Upper lobe of right lung (tissue), 1 donor: ENCODE measurements around the gene XPO5. TPM values are rescaled to one million over a fixed set of nuclear protein-coding genes. Genes with fewer than 3 reads are reported as not detected.

Experiments
- ATAC-seq: fragments of 200-7000 bp; cut with Tn5 transposase; one replicate; pipeline ENCODE4 v1.9.1; 2020; ENCODE audit warnings: mild to moderate bottlenecking, moderate library complexity
- DNase-seq: peaks from one replicate; pipeline ENCODE4 v3.0.0-alpha.2; 2020
- H3K27ac ChIP-seq: fragments of 200-600 bp; one replicate; pipeline ENCODE4 v1.8.0; 2022
- H3K27me3 ChIP-seq: fragments of 200-600 bp; one replicate; pipeline ENCODE4 v1.8.0; 2022; ENCODE audit warnings: mild to moderate bottlenecking
- H3K36me3 ChIP-seq: fragments of 200-600 bp; one replicate; pipeline ENCODE4 v1.8.0; 2022
- H3K4me1 ChIP-seq: fragments of 200-600 bp; one replicate; pipeline ENCODE4 v1.8.0; 2022
- H3K4me3 ChIP-seq: fragments of 200-600 bp; one replicate; pipeline ENCODE4 v1.8.0; 2022; ENCODE audit warnings: mild to moderate bottlenecking
- H3K9me3 ChIP-seq: fragments of 200-600 bp; one replicate; pipeline ENCODE4 v1.8.0; 2022
- intact Hi-C: fragments of 100-400 bp; cut with DNase I; formaldehyde crosslinking; loops from one replicate; pipeline ENCODE4 v1.11.0; 2022
- long read RNA-seq: library from polyadenylated mRNA; unstranded; transcript quantifications from one replicate; pipeline ENCODE4 v2.0.0, GENCODE V29; 2021
- total RNA-seq: library from RNA; stranded (reverse); fragmentation: NEBNext Ultra II Directional; extraction: Animal tissue kit (Norgen Biotek cat#: 25700); gene quantifications from one replicate; pipeline ENCODE4 v1.2.1, GENCODE V29; 2021
- TF ChIP-seq, protein P1 (sequence below): fragments of 200-600 bp; IDR thresholded peaks from one replicate; pipeline ENCODE4 v1.8.0; 2022; ENCODE audit warnings: antibody characterized with exemption
- donor health status: DM: no; HTN: yes; CAD: no; lungs with severe emphysema.

XPO5 gene
- total RNA-seq = 36.9 TPM
- long read RNA-seq, full-length matches to known transcripts = 18 of 23 reads
- long read RNA-seq, partial matches to known transcripts = 3 of 23 reads
- long read RNA-seq, other reads (novel, unspliced or antisense) = 2 of 23 reads

DNA sequence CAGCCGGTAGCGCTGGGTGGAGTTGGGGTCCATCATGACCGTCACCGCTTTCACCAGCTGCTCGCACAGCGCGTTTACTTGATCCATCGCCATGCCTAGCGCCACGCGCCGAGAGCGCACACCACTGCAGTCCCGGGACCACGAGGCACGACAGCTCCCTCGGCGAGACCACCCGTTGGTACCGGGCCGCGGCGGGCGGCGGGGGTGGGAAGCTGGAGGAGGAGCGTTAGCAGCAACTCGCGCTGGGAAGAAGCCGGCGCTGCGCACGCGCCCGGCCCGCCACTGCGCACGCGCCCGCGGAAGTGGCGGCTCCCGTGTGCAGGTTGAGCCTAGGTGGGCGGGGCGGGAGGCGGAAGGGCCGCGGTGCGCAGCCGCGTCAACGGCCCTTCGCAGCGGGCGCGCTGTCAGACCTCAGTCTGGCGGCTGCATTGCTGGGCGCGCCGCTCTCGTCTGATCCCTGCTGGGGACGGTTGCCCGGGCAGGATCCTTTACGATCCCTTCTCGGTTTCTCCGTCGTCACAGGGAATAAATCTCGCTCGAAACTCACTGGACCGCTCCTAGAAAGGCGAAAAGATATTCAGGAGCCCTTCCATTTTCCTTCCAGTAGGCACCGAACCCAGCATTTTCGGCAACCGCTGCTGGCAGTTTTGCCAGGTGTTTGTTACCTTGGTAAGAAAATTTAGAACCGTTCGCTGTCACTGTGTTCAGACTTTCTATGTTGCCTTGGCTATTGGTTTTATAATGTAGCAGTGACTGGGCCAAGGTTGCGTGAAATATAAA, at the start of gene XPO5, which contains the start of gene POLH:
Gene XPO5, minus strand, starts transcription at position 267 of the 780 bp plus-strand sequence. Its CDS starts 174 bp downstream, at position 93.
Gene POLH, plus strand, starts transcription at position 414 of the 780 bp plus-strand sequence. CDS start 6,135 bp downstream, outside the sequence.
- peak; percentile 99 for ATAC-seq
- H3K27me3 ChIP-seq = no peaks in the 10 kb centered on the region
- peak within 1 kb of the TSS; percentile 71 for H3K27ac ChIP-seq
- H3K4me1 ChIP-seq = peaks cover 25% of the 10 kb centered on the region
- DNase-seq = peak; percentile 97
- intact Hi-C loops = no loop called here
- H3K9me3 ChIP-seq = no peaks in the 10 kb centered on the region
- peaks cover 22% of the 10 kb centered on the region for H3K36me3 ChIP-seq
- TF ChIP-seq, protein P1, sequence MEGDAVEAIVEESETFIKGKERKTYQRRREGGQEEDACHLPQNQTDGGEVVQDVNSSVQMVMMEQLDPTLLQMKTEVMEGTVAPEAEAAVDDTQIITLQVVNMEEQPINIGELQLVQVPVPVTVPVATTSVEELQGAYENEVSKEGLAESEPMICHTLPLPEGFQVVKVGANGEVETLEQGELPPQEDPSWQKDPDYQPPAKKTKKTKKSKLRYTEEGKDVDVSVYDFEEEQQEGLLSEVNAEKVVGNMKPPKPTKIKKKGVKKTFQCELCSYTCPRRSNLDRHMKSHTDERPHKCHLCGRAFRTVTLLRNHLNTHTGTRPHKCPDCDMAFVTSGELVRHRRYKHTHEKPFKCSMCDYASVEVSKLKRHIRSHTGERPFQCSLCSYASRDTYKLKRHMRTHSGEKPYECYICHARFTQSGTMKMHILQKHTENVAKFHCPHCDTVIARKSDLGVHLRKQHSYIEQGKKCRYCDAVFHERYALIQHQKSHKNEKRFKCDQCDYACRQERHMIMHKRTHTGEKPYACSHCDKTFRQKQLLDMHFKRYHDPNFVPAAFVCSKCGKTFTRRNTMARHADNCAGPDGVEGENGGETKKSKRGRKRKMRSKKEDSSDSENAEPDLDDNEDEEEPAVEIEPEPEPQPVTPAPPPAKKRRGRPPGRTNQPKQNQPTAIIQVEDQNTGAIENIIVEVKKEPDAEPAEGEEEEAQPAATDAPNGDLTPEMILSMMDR = no peak
- H3K4me3 ChIP-seq = peak within 1 kb of the TSS; percentile 96

DNA sequence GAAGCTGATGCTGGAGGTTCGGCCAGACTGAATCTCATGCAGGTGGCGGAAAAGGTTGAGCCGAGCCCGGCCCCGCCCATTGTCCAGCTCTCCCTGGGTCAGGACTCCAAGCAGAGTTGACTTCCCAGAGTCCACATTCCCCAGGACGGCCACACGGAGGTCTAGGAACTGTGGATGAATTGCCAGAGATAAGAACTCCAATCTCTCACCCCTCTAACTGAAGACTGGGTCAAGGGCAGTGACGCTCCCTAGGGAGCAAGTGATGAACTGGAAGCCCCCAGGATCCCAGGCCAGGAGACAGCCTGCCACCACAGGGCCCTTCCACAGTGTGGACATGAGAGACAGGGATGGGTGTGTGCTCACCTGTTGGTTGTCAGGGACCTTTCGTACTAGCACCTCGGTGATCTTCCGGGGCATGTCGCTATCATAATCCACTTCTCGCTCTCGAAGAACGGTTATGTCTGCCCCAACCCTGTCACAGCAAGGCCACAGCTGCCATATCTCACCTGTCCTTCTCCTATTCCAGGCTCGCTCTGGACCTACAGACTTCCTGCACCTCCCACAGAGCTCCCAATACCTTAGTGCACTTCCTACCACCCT, 49.7 kb upstream of the XPO5 start:
- ATAC-seq (no peak), DNase-seq (no peak)
- H3K27ac ChIP-seq = no peak overlapping the region
- no peaks in the 10 kb centered on the region for H3K9me3 ChIP-seq
- H3K27me3 ChIP-seq = no peaks in the 10 kb centered on the region
- no peak overlapping the region for H3K4me3 ChIP-seq
- intact Hi-C loops = no loop called here
- peaks cover 24% of the 10 kb centered on the region for H3K4me1 ChIP-seq
- TF ChIP-seq, protein P1 = no peak
- H3K36me3 ChIP-seq = peaks cover 58% of the 10 kb centered on the region

DNA sequence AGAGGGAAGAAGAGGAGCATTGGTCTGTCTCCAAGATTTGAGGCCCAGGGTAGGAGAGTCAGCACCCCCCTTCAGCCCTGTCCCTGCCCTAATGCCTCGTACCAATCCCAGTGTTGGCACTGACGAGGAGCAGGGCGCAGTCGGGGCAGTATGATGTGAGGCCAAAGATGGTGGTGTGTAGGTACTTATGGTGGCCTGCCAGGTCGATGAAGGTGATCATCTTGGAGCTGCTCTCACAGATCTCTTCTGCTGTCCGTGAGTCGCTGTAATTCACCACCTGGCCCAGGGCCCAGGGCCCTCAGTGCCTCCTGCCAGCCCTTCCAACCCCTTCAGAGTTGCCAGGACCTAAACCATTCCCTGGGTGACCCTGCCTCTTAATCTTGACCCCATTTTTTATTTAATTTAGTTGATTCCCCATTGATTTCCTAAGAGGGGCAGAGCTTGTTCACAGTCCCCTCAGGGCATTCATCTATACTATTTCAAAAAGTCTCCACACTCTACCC, 49.0 kb upstream of the XPO5 start:
- ATAC-seq = no peak
- H3K36me3 ChIP-seq = peaks cover 65% of the 10 kb centered on the region
- DNase-seq = no peak
- H3K27ac ChIP-seq = no peak overlapping the region
- H3K4me3 ChIP-seq = no peak overlapping the region
- no peaks in the 10 kb centered on the region for H3K27me3 ChIP-seq
- intact Hi-C loops = no loop called here
- H3K9me3 ChIP-seq = no peaks in the 10 kb centered on the region
- TF ChIP-seq, protein P1 = no peak
- peaks cover 19% of the 10 kb centered on the region for H3K4me1 ChIP-seq

DNA sequence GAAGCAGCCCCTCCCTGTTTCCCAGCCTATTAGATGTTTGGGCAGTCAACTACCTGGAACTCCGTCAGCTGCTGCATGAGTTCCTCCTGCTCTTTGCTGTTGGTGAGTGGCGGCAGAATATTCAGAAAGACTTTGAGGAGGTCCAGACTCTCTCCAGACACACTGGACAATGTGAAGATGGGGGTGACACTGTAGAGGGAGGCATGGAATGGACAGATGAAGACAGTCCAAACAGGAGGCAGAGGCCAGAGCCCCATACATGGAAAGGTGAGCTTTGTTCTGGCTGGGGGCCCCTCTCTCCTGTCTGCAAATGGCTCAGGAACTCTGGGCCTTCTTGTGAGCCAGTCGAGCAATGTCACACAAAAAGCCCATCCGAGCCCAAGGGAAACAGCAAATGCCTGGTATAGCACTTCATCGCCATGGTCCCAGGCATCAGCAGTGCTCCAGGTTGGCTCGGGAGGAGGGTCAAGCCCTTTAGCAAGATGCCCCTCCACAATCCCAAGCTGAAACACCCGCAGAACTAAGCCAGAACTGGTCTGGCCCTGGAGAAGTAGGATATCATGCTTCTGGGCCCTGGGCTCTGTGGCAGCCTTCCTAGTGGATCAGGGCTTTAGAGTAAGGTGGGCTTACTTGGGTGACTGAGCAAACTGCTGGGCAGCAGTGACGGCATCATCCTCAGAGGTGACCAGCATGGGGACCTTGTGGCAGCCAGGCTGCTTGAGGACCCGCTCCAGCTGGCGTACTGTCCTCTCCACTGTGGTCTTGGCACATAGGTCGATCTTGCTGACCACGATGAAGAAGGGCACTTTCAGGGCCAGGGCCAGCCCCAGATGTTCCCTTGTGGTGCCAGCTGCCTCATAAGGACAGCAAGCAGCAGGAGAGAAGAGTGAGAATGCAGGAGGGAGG, 48.3 kb upstream of the XPO5 start:
- intact Hi-C loops = no loop called here
- Histone ChIP-seq H3K4me1 (peaks cover 19% of the 10 kb centered on the region), H3K36me3 (peaks cover 70% of the 10 kb centered on the region), H3K27me3 (no peaks in the 10 kb centered on the region), H3K4me3 (no peak overlapping the region), H3K9me3 (no peaks in the 10 kb centered on the region), H3K27ac (no peak overlapping the region)
- DNase-seq (no peak), ATAC-seq (no peak)
- TF ChIP-seq, protein P1 = no peak

DNA sequence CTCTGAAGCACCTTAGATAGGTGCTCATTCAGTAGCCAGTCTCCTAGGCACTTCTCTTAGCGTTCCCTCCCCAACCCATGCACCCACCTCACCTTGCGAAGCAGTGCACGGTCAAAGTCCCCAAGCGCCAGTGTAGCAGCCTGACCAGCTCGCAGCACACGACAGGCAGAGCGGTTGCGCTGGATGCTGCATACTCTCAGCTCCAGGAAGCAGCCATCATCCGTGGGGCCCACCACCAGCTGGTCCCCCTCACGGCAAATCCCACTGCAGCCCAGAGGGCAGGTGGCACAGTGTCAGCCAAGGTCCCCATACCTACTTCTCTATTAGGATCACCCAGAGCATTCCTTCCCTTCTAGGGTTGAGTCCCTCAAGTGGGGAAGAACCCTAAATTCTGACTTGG, 46.7 kb upstream of the XPO5 start:
- Histone ChIP-seq H3K9me3 (no peaks in the 10 kb centered on the region), H3K27ac (no peak overlapping the region), H3K4me1 (peaks cover 13% of the 10 kb centered on the region), H3K36me3 (peaks cover 83% of the 10 kb centered on the region), H3K4me3 (no peak overlapping the region), H3K27me3 (no peaks in the 10 kb centered on the region)
- DNase-seq = no peak
- no peak for ATAC-seq
- intact Hi-C loops = no loop called here
- TF ChIP-seq, protein P1 = no peak
